Fibroblast of peridontal ligament (primary cell): ENCODE measurements around the gene KCNF1.

Experiments used
- DNase-seq: peaks from one replicate; pipeline ENCODE4 v3.0.0-alpha.2; 2010; ENCODE audit errors: extremely low read depth

The KCNF1 gene

GRCh38 chr2:10879624-10880585 lies 31.8 kb upstream of the KCNF1 start:
- peak; percentile 22 for DNase-seq

GRCh38 chr2:10880586-10881321 lies 31.0 kb upstream of the KCNF1 start:
- DNase-seq: no peak

- no peak for DNase-seq
Measured at GRCh38 chr2:10882568-10882967, 29.2 kb upstream of the KCNF1 start.

DNA sequence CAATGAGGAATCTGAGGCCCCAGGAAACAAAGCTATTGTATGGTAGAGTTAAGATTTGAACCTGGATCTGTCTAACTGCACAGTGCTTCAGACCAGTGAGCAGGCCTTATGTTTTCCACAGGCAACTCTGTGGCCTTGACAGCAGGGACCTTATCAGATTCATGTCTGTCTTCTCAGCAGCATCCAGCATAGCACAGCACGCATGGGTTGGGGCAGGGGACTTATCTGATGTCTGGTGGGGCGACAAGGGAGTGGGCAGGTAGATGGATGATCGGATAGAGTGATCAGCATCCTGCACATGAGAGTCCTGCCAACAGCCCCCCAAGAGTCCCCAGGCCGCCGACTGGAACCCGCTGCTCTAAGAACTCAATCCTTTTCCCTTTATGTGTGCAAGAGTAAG lies 28.7 kb upstream of the KCNF1 start:
- DNase-seq: no peak

DNA sequence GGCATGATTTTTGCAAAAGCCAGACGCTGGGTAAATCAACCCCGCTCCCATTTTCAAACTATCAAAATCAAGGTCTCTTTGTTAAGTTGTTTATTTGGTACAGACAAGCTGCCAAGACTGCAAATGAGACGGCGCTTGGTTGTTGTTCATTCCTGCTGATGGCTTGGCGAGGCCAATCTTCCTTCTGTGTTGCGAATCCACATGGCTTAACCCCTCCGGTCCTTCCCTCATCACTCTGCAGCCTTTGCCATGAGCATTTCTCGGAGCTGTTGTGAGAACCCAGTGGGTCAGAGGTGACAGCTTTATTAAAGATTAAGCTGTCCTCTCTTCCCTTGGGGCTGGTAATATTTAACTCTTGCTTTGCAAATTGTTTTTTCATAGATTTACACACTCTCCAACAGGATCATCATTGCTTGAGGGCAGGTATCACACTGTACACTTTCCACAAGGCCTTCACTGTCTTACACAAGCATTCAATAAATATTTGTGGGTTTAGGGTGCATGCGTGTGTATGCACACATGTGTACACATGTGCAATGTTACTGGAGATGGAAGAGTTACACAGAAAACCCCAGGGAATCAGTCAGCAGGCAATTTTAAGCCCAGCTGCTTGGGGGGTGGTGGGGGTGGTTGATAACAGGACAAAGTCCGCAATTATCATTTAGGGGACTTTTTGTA lies 27.8 kb upstream of the KCNF1 start:
- DNase-seq: peak; percentile 11

DNA sequence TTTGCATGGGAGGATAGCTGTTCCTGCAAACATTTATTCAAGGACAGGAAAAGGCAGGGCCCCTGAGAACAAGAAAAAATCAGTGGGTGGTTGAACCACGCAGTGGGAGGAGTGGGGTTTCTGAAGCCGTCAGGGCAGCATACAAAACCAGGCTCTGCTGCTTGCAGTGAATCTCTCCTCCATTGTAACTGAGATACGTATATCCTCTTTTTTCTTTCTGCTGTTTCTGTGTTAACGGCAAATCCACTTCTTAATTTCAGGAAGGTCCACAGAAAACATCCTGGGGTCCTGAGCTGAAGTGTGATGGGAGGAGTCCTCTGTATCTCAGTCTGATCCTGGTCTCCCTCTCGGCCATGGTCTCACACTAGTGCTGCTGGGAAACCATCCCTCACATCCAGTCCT lies 27.2 kb upstream of the KCNF1 start:
- no peak for DNase-seq

DNA sequence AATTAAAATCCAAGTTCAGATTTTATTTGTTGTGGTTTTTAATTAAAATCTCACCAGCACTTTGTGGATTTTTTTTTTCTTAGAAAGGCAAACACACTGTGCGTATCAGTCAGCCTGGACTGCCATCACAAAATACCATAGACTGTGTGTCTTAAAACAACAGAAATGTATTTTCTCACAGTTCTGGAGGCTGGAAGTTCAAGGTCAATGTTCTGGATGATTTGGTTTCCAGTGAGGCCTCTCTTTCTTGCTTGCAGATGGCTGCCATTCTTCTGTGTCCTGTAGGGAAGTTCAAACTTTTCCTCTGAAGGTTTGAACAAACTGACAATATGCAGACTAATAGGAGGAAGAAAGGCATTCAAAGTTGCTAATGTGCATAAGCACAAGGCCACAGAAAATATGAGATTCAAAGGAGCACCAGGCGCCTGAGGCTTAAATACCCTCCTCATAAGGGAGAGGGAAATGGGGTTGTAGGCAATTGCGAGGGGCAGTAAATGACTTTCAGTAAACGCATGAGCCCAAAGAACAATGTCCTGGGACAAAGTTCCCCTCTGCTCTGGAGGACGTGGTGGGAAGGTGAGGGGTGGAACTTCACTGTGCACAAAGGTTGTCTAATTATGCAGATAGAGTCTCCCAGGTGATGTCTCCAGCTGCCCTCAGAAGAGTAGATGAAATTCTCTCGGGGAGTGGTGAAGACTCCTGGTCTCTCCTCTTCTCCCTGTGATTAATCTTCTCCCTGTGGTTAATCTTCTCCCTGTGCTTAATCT lies 26.5 kb upstream of the KCNF1 start:
- no peak for DNase-seq

DNA sequence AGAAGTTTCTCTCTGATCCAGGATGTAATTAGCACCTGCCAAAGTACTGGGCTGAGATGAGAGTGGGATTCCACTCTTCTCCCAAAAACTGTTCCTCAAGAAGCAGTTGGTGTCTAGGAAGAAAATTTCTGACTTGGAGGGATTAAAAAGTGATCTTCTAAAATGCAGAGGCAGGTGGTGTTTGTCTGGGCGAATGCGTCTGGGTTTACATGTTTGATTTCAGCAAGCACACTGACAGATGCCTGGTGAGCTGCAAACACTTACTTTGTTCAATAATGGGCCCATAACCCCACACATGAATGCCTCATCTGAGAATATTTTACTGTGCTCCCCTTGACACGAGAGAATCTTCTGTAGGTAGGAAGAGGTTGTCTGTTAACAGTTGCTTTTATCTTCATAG lies 24.3 kb upstream of the KCNF1 start:
- DNase-seq: no peak

GRCh38 chr2:10889651-10890215 lies 22.0 kb upstream of the KCNF1 start:
- DNase-seq: no peak

DNA sequence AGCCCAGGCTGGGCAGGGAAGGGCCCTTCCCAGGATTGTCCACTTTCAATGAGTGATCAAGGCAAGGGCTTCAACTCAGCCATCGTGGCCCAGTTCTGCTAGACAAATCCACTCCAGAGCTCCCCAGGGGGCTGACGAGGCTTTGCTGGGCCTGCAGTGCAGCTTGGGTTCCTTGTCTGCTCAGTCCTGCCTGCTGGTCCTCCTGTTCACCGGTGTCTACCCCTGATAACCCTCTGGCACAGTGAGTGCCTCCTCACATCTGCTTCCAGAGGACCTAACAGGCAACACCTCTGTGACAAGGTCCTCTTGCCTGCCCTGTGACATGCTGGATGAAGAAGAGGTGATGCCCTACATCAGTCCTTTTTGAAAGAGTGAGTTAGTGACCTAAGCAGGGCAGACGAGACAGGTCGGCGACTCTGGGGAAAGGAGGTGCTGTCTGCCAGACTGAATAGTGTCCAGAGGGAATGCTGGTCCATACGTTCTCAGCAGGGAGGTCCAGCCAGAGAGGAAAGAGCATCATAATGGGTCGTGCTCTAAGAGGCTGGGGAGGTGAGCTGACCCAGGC lies 20.9 kb upstream of the KCNF1 start:
- no peak for DNase-seq

- DNase-seq: no peak
Measured at GRCh38 chr2:10891390-10891789, 20.3 kb upstream of the KCNF1 start.

DNA sequence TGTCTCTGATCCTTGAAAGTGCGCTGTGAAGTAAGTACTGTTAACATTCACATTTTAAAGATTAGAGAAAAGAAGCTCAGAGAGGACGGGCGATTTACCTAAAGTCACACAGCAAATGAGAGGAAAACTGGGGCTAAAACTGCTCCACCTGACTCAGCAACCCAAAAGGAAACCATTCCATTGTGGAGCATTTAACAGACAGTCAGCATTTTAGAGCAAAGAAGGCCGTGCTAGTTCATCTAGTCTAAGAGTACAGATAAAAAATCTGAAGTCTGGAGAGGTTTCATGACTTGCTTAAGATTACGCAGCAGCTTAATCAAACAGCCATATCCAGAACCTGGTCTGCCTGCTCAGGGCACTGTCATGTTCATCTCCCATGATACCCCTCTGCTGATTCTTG lies 19.9 kb upstream of the KCNF1 start:
- DNase-seq: no peak

GRCh38 chr2:10892316-10892715 lies 19.4 kb upstream of the KCNF1 start:
- DNase-seq: no peak

DNA sequence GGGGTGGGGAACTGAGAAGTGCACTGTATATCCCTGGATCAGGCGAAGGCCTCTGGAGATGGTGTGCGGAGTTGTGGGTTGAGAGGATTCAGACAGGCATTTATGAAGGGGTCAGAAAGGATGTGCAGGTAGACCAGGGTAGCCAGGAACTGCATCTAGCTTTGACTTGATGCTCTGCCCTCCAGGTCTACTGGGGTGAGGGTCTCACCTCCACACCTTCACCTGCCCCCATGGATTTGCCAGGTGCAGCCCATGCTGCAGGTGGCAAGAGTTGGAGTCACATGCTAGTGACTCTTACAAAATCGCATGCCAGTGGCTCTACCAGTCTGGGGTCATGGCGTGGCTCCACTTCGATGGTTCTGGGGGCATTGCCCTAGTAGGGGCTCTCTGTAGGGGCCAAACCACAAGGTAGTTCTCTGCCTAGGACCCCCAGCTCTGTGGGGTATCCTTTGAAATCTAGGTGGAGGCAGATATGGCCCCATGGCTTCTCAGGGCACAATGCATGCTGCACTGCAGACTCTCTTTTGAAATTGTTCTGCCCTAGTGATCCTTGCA lies 18.9 kb upstream of the KCNF1 start:
- DNase-seq: no peak

DNA sequence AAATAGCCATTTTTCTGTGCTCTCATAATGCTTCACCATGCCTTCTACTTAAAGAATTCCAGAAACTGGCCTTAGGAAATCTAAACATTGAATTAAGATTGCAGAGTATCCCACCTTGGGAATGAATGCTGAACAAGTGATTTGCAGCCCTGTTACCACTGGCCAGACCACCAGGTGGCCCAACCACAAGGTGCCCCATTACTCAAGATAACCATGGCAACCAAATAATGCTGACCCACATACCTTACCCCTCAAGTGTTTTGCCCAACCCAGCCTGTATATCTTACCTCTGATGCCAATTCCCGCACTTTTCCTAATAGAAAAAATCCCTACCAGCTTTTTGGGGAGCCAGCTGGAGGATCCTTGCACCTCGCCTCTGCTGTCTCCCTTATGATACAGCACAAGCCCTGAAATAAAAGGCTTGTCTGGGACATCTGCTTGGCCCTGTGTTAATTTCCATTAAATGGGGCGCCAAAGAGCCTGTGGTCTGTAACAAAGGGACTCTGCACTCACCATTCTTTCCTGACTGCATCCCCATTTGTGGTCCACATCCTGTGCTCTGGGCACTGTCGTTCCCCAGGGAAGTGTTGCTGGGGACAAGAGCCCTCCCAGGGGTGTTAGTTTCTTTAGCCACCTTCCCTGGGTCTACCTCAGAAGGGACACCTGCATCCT lies 17.3 kb upstream of the KCNF1 start:
- no peak for DNase-seq

- no peak for DNase-seq
Measured at GRCh38 chr2:10895231-10895630, 16.5 kb upstream of the KCNF1 start.

GRCh38 chr2:10897956-10898355 lies 13.8 kb upstream of the KCNF1 start:
- peak; percentile 36 for DNase-seq

DNA sequence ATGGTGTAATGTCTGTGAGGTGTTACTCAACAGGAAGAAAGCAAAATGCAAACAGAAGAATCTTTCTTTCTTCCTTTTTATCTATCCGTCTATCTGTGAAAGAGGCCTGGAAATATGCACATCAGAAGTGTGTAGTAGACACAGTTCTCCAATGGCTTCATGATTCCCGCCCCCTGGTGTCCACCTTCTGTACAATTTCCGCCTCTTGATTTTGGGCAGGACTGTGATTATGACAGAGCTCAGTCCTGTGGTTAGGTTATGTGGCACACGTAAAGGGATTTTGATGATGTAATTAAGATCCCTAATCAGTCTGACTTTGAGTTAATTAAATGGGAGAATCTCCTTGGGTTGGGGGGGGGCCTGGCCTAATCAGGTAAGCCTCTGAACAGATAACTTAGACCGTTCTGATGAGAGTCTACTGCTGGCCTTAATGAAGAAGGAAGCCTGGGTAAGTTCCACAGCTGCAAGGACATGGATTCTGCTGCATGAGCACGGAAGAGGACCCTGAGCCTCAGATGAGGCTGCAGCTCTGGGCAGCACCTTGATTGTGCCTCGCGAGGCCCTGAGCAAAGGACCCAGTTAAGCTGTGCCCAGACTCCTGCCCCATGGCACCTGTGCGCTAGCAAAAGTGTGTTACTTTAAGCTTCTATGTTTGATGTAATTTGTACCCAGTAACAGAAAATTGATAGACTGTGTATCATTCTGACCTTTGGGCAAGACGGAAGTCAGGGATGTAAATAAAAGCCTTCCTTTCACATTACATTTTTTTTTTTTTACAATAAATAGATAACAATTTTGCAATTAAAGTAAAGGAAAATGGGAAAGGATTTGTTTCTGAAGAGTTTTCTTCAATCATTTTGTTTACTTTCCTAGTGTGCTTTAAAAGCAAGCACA lies 11.3 kb upstream of the KCNF1 start:
- peak; percentile 10 for DNase-seq
